GM19023 (cell line): ENCODE measurements around the gene TUBA3C.

Source experiments
- ATAC-seq: cut with Tn5 transposase; IDR thresholded peaks from one replicate; pipeline ENCODE4 v1.9.1; 2021; ENCODE audit warnings: mild to moderate bottlenecking, moderate library complexity; ENCODE audit not compliant: unreplicated experiment

TUBA3C gene

GRCh38 chr13:19169496-19169895 is 12.1 kb downstream of the TUBA3C start:
- ATAC-seq, result no peak

- ATAC-seq, result no peak
These were observed 20.3 kb downstream of the TUBA3C start for GRCh38 chr13:19161308-19161707.

GRCh38 chr13:19159761-19160420 is 21.7 kb downstream of the TUBA3C start:
- ATAC-seq, result no peak

- no peak for ATAC-seq
These were observed 22.4 kb downstream of the TUBA3C start for GRCh38 chr13:19159181-19159580.

- no peak for ATAC-seq
These were observed 23.0 kb downstream of the TUBA3C start for GRCh38 chr13:19158526-19159174.

GRCh38 chr13:19158006-19158405 is 23.6 kb downstream of the TUBA3C start:
- no peak for ATAC-seq

GRCh38 chr13:19157461-19157860 is 24.2 kb downstream of the TUBA3C start:
- ATAC-seq, result no peak

GRCh38 chr13:19156013-19156825 is 25.4 kb downstream of the TUBA3C start:
- ATAC-seq, result no peak

GRCh38 chr13:19155321-19155861 is 26.2 kb downstream of the TUBA3C start:
- peak; percentile 39 for ATAC-seq

GRCh38 chr13:19154843-19155242 is 26.8 kb downstream of the TUBA3C start:
- ATAC-seq, result no peak

GRCh38 chr13:19153782-19154450 is 27.7 kb downstream of the TUBA3C start:
- ATAC-seq, result no peak

GRCh38 chr13:19152403-19152802 is 29.2 kb downstream of the TUBA3C start:
- no peak for ATAC-seq

GRCh38 chr13:19151581-19152263 is 29.9 kb downstream of the TUBA3C start:
- no peak for ATAC-seq

- ATAC-seq, result no peak
These were observed 30.9 kb downstream of the TUBA3C start for GRCh38 chr13:19150712-19151228.

- ATAC-seq, result no peak
These were observed 31.4 kb downstream of the TUBA3C start for GRCh38 chr13:19150226-19150625.

GRCh38 chr13:19148561-19148960 is 33.1 kb downstream of the TUBA3C start:
- no peak for ATAC-seq
